GM12878 (cell line): ENCODE results near the gene RCN2. TPM values are rescaled to one million over a fixed set of nuclear protein-coding genes. Genes with fewer than 3 reads are reported as not detected.

Experiments used
- ATAC-seq: fragments of 200-7000 bp; cut with Tn5 transposase; 3 replicates; pipeline ENCODE4 v1.9.1; 2020; ENCODE audit warnings: mild to moderate bottlenecking, moderate library complexity
- BruUV-seq: library from RNA; stranded (reverse); fragments of 400-500 nt; replicated peaks from 2 replicates; lab custom pipeline; 2021; lab: Mats Ljungman, UMichigan
- CTCF ChIA-PET: fragments of 300-600 bp; sonication (Branson Sonifier 250); formaldehyde crosslinking; extraction: SDS; loops from one replicate; lab custom pipeline; 2021; ENCODE audit warnings: inconsistent platforms; lab: Yijun Ruan, JAX
- POLR2A ChIA-PET: fragments of 350-600 bp; formaldehyde crosslinking; extraction: SDS; loops from one replicate; lab custom pipeline; 2021; ENCODE audit warnings: inconsistent platforms; lab: Charles Lee
- RAD21 ChIA-PET: fragments of 300-600 bp; sonication (Branson Sonifier 250); formaldehyde crosslinking; loops from one replicate; lab custom pipeline; 2023; ENCODE audit warnings: antibody characterized with exemption; ENCODE audit not compliant: unreplicated experiment; lab: Charles Lee
- SMC1A ChIA-PET: fragments of 300-600 bp; sonication (Branson Sonifier 250); formaldehyde crosslinking; loops from one replicate; lab custom pipeline; 2023; ENCODE audit not compliant: unreplicated experiment, uncharacterized antibody; lab: Charles Lee
- DNase-seq: peaks from one replicate; pipeline ENCODE4 v3.0.0-alpha.2; 2011; ENCODE audit warnings: low read depth, low spot score
- FAIRE-seq: peaks from 3 replicates; lab custom pipeline; 2011; peaks lifted over from hg19 to GRCh38; lab: Jason Lieb, UNC
- H2AFZ ChIP-seq: 2 replicates; pipeline ENCODE4 v1.6.0; 2011; ENCODE audit warnings: low read depth, low read length, control low read depth; ENCODE audit not compliant: control insufficient read depth
- H3K27ac ChIP-seq: 2 replicates; pipeline ENCODE4 v1.5.1; 2011; ENCODE audit warnings: control low read depth; ENCODE audit not compliant: control insufficient read depth, insufficient read depth
- H3K27me3 ChIP-seq, 2 experiments: replicated peaks in 1 of 2; 2 replicates each; pipeline versions ENCODE4 v1.6.0 to v1.6.1; 2011; ENCODE audit warnings: low read length in 1 of 2; ENCODE audit not compliant: control insufficient read depth in 2 of 2, insufficient read depth in 2 of 2
- H3K36me3 ChIP-seq, 2 experiments: 2 replicates each; pipeline ENCODE4 v1.5.1; 2011; ENCODE audit warnings: low read length in 1 of 2; ENCODE audit not compliant: control insufficient read depth in 2 of 2, insufficient read depth in 2 of 2
- H3K4me1 ChIP-seq: 2 replicates; pipeline ENCODE4 v1.6.1; 2011; ENCODE audit warnings: mild to moderate bottlenecking, low read length, moderate library complexity, mixed read lengths; ENCODE audit not compliant: control insufficient read depth, insufficient read depth
- H3K4me2 ChIP-seq: 2 replicates; pipeline ENCODE4 v1.6.0; 2011; ENCODE audit warnings: control low read depth; ENCODE audit not compliant: control insufficient read depth, insufficient read depth
- H3K4me3 ChIP-seq: fragments of 200-600 bp; sonication (generic); 2 replicates; pipeline ENCODE4 v1.5.1; 2016
- H3K79me2 ChIP-seq: 2 replicates; pipeline ENCODE4 v1.6.0; 2011; ENCODE audit warnings: low read length; ENCODE audit not compliant: control insufficient read depth, insufficient read depth
- H3K9ac ChIP-seq: 2 replicates; pipeline ENCODE4 v1.8.0; 2011; ENCODE audit warnings: low read length, control low read depth, mixed read lengths; ENCODE audit not compliant: control insufficient read depth, insufficient read depth
- H3K9me3 ChIP-seq: replicated peaks from 3 replicates; pipeline ENCODE4 v1.5.1; 2011; ENCODE audit warnings: mild to moderate bottlenecking, low read length; ENCODE audit not compliant: control insufficient read depth, insufficient read depth
- H4K20me1 ChIP-seq: 2 replicates; pipeline ENCODE4 v1.6.0; 2011; ENCODE audit not compliant: control insufficient read depth, insufficient read depth
- ASH2L ChIP-seq: fragments of 300-600, 200-600 bp; sonication (generic); IDR thresholded peaks from 2 replicates; pipeline ENCODE4 v1.6.1; 2017; ENCODE audit warnings: low read depth, mild to moderate bottlenecking, borderline replicate concordance
- KAT2A ChIP-seq: conservative IDR thresholded peaks from 2 replicates; pipeline ENCODE4 v1.6.1; 2011; ENCODE audit warnings: low read depth, low read length; ENCODE audit not compliant: control insufficient read depth
- MYB ChIP-seq: fragments of 150-350 bp; IDR thresholded peaks from 2 replicates; pipeline ENCODE4 v1.6.1; 2014; ENCODE audit warnings: mild to moderate bottlenecking, low read depth, low read length, borderline replicate concordance
- NR2F1 ChIP-seq: fragments of 450-650 bp; conservative IDR thresholded peaks from 2 replicates; pipeline ENCODE4 v1.6.1; 2017; ENCODE audit warnings: mild to moderate bottlenecking
- POLR2AphosphoS2 ChIP-seq: IDR thresholded peaks from 2 replicates; pipeline ENCODE4 v1.6.1; 2011; ENCODE audit warnings: low read depth, mild to moderate bottlenecking, low read length, improper control_type of control experiment, moderate library complexity
- POU2F2 ChIP-seq: IDR thresholded peaks from 3 replicates; pipeline ENCODE4 v1.6.1; 2011; ENCODE audit warnings: low read depth, mild to moderate bottlenecking, low read length, borderline replicate concordance
- SRF ChIP-seq, 2 experiments: IDR thresholded peaks; 2 replicates each; pipeline ENCODE4 v1.6.1; 2011; ENCODE audit warnings: low read depth in 2 of 2, low read length in 2 of 2, mild to moderate bottlenecking in 1 of 2, moderate library complexity in 1 of 2
- STAT1 ChIP-seq: fragments of 450-650 bp; conservative IDR thresholded peaks from 2 replicates; pipeline ENCODE4 v1.6.1; 2014; ENCODE audit warnings: antibody characterized with exemption, mild to moderate bottlenecking
- WGBS: methylation state at CpG from one replicate; pipeline ENCODE4 v1.1.6; 2016; ENCODE audit warnings: low lambda C conversion rate; ENCODE audit not compliant: insufficient replicate concordance, insufficient coverage; ENCODE audit errors: missing lambda C conversion rate; 5-methylcytosine and 5-hydroxymethylcytosine counted together
- in situ Hi-C: fragments of 300-500 bp; cut with MboI; formaldehyde crosslinking; loops from 9 replicates; pipeline ENCODE4 v1.14.3; 2018; ENCODE audit warnings: mixed read lengths
- intact Hi-C: fragments of 100-400 bp; cut with micrococcal nuclease; formaldehyde crosslinking; loops from one replicate; pipeline ENCODE4 v1.14.2; 2022; ENCODE audit not compliant: unreplicated experiment
- polyA plus RNA-seq, 11 experiments: library from polyadenylated mRNA; depleted of rRNA in 4 of 11; unstranded in 6 of 11; stranded (reverse) in 5 of 11; fragments of >200 nt; fragmentation: Nextera tagmentation in 4 of 11; fragmentation: Illumina TruSeq in 1 of 11; extraction: Ambion mirVana in 4 of 11; extraction: Trizol in 1 of 11; gene quantifications; 1 replicate in 1 of 11; 2 replicates in 10 of 11; pipeline versions ENCODE4 v1.2.1 to v1.2.3, GENCODE V29; 2011 to 2016; ENCODE audit warnings: inconsistent platforms in 2 of 11, missing spikeins in 2 of 11, low read depth in 1 of 11
- total RNA-seq, 4 experiments: library from RNA; depleted of rRNA in 3 of 4; stranded (reverse); fragments of >200 nt in 3 of 4; fragmentation: Illumina TruSeq in 1 of 4; extraction: Trizol in 1 of 4; gene quantifications; 2 replicates each; pipeline versions ENCODE4 v1.2.1 to v1.2.3, GENCODE V29; 2013 to 2021
- TF ChIP-seq, protein P1 (sequence below): IDR thresholded peaks from 2 replicates; pipeline ENCODE4 v1.6.1; 2011; ENCODE audit warnings: borderline replicate concordance, low read depth, mild to moderate bottlenecking, moderate library complexity, mixed read lengths, low read length; ENCODE audit not compliant: insufficient read depth; ENCODE audit errors: extremely low read length
- TF ChIP-seq, protein P2 (sequence below): fragments of 450-650 bp; IDR thresholded peaks from 2 replicates; pipeline ENCODE4 v1.6.1; 2016; ENCODE audit warnings: mild to moderate bottlenecking

The RCN2 gene
- total and polyA plus RNA-seq, 10 of the 15 experiments (the other 5 are each of a cell fraction or from before 2014, with no cell fraction given), result 4.9 to 41.0 (median 12.9) TPM

DNA sequence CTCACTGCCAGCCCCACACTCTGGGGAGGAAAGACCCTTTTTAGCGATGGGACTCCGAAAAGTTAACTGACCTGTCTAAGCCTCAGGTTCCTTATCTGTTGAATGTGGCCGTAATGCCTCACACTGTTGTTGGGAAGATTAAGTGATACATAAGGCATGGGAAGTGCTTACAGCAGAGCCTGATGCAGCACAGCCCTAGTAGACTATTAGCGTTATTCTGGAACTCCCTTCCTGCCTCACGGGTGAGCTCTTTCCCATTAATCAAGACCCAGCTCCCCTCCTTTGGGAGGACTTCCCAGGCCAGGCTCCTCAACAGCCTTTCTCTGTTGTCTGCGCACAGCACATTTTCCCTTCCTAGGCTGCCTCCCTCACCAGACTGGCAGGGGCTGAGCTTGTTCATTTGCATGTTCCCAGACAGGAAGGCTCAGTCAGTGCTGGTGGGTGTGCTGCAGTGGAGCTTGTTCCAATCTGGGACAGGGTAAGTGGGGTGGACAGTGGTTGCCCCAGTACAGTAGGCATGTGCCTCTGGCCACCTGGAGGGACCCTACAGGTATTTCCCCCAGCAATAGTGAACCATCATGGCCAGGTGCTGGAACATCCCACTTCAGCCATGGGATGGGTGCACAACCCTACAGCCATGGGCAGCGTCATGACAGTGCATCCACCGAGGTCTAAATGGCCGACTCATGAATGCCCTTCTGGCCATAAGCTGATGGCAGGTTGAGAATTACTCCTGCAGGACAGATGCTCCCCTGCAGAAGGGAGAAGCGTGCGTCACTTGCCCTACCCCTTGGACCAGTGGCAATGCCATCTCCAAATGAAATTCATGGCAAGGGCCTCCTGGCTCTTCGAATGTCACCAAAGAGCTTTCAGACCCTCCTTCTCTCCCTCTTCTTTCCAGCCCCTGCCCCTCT, 57.6 kb downstream of the RCN2 start:
- H3K9me3 ChIP-seq, result no peaks in the 10 kb centered on the region
- intact Hi-C loops (loop anchor here (10.0 kb wide), 1 partner anchor 196 kb away; no protein-coding TSS in a partner anchor), in situ Hi-C loops (no loop called here)
- H3K4me1 ChIP-seq, result peaks cover 36% of the 10 kb centered on the region
- no peaks in the 10 kb centered on the region for H3K36me3 ChIP-seq
- no peaks in the 10 kb centered on the region for H3K79me2 ChIP-seq
- ATAC-seq (peak; percentile 35), FAIRE-seq (peak; percentile 57), DNase-seq (no peak)
- 52% methylated on average over 12 of the region's 12 CpGs for WGBS
- H4K20me1 ChIP-seq, result no peaks in the 10 kb centered on the region
- H3K27me3 ChIP-seq, result no peaks in the 10 kb centered on the region
- peak overlapping the region; percentile 36; the same call in 1 of the 2 replicates for H3K4me3 ChIP-seq
- H3K4me2 ChIP-seq, result peak overlapping the region; percentile 74
- CTCF ChIA-PET, result interaction anchor here (0.7 to 4.9 kb wide), 12 partner anchors 9 to 199 kb away, joined by 3 to 82 read pairs (median 5); no protein-coding TSS in a partner anchor
- TSS peak; percentile 71 for BruUV-seq
- peak overlapping the region; percentile 56 for H2AFZ ChIP-seq
- RAD21 ChIA-PET, result interaction anchor here (0.7 to 5.0 kb wide), 14 partner anchors 9 to 198 kb away, joined by 3 to 73 read pairs (median 8); no protein-coding TSS in a partner anchor
- SMC1A ChIA-PET, result interaction anchor here (0.6 to 4.5 kb wide), 14 partner anchors 9 to 549 kb away, joined by 3 to 75 read pairs (median 6); no protein-coding TSS in a partner anchor
- TF ChIP-seq POU2F2 (peak; percentile 48; the same call in 1 of the 3 replicates), KAT2A (no peak), NR2F1 (0 out of 2 replicates have a peak, but pooled peaks have one; percentile 9)
- peak overlapping the region; percentile 62 for H3K9ac ChIP-seq
- POLR2A ChIA-PET, result interaction anchor here (0.9 to 4.6 kb wide), 8 partner anchors 8 to 765 kb away, joined by 3 to 39 read pairs (median 4); no protein-coding TSS in a partner anchor
- peak overlapping the region; percentile 89 for H3K27ac ChIP-seq

DNA sequence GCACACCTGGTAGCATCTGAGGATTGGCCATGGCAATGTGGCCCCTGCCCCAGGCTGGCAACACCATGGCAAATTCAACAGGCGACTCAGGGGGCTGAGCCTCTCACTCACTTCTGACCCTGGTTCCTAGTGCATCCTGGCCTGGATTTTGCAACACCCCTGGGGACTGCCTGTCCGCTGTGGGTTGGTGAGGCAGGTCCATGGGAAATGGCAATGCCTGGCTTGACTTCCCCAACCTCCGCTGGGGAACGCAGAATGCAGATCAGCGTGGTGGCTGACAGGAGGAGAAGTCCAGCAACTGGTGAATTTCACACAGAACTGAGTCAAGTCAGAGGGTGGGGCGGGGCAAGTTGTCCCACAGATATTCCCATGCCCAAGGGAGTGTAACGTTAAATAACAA, 59.5 kb downstream of the RCN2 start:
- intact Hi-C loops, result no loop called here
- no peak for DNase-seq
- no peak overlapping the region for H3K4me3 ChIP-seq
- ChIA-PET POLR2A (interaction anchor here (0.7 kb wide), 1 partner anchor 17 kb away, joined by 3 read pairs; no protein-coding TSS in a partner anchor), SMC1A (interaction anchor here (0.5 to 1.1 kb wide), 3 partner anchors 16 to 715 kb away, joined by 3 read pairs; no protein-coding TSS in a partner anchor), CTCF (interaction anchor here (0.8 to 1.2 kb wide), 2 partner anchors 16 to 197 kb away, joined by 3 read pairs; no protein-coding TSS in a partner anchor), RAD21 (interaction anchor here (0.7 kb wide), 1 partner anchor 15 kb away, joined by 3 read pairs; no protein-coding TSS in a partner anchor)
- H2AFZ ChIP-seq, result no peak overlapping the region
- H3K9ac ChIP-seq, result no peak overlapping the region
- H3K4me2 ChIP-seq, result no peak overlapping the region
- ATAC-seq, result no peak
- in situ Hi-C loops, result no loop called here
- FAIRE-seq, result no peak
- no peaks in the 10 kb centered on the region for H3K9me3 ChIP-seq
- no peak overlapping the region for H3K27ac ChIP-seq
- H3K4me1 ChIP-seq, result peaks cover 43% of the 10 kb centered on the region
- no peaks in the 10 kb centered on the region for H3K36me3 ChIP-seq
- BruUV-seq, result no TSS peak
- 83% methylated on average over 7 of the region's 7 CpGs for WGBS
- H3K79me2 ChIP-seq, result peaks cover 4% of the 10 kb centered on the region
- no peaks in the 10 kb centered on the region for H3K27me3 ChIP-seq
- H4K20me1 ChIP-seq, result no peaks in the 10 kb centered on the region
- TF ChIP-seq ASH2L (no peak), MYB (no peak), POLR2AphosphoS2 (no peak), SRF (IDR thresholded peaks at IDR 0.05; ENCODE audit: low read depth in 2 of 2, low read length in 2 of 2) (no peak), STAT1 (no peak)
- TF ChIP-seq, protein P1, sequence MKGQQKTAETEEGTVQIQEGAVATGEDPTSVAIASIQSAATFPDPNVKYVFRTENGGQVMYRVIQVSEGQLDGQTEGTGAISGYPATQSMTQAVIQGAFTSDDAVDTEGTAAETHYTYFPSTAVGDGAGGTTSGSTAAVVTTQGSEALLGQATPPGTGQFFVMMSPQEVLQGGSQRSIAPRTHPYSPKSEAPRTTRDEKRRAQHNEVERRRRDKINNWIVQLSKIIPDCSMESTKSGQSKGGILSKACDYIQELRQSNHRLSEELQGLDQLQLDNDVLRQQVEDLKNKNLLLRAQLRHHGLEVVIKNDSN, result no peak
- TF ChIP-seq, protein P2, sequence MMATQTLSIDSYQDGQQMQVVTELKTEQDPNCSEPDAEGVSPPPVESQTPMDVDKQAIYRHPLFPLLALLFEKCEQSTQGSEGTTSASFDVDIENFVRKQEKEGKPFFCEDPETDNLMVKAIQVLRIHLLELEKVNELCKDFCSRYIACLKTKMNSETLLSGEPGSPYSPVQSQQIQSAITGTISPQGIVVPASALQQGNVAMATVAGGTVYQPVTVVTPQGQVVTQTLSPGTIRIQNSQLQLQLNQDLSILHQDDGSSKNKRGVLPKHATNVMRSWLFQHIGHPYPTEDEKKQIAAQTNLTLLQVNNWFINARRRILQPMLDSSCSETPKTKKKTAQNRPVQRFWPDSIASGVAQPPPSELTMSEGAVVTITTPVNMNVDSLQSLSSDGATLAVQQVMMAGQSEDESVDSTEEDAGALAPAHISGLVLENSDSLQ, result no peak
